WTC11 (cell line): ENCODE data around the gene ZNF165. TPM values are rescaled to one million over a fixed set of nuclear protein-coding genes. Genes with fewer than 3 reads are reported as not detected.

ENCODE experiments used
- ATAC-seq: fragments of 200-7000 bp; cut with Tn5 transposase; 2 replicates; pipeline ENCODE4 v1.10.0; 2021; ENCODE audit warnings: mild to moderate bottlenecking, moderate library complexity
- CTCF ChIA-PET: fragments of 300-600 bp; sonication (Branson Sonifier 250); formaldehyde crosslinking; loops from one replicate; lab custom pipeline; 2021; ENCODE audit warnings: antibody characterized with exemption; lab: Charles Lee
- POLR2A ChIA-PET: fragments of 350-600 bp; sonication (Branson Sonifier 250); formaldehyde crosslinking; loops from one replicate; lab custom pipeline; 2021; ENCODE audit warnings: antibody characterized with exemption; lab: Charles Lee
- DNase-seq: peaks from one replicate; pipeline ENCODE4 v3.0.0; 2021; ENCODE audit warnings: low spot score
- H3K27ac Mint-ChIP-seq: 2 replicates; pipeline ENCODE4 v1.8.0; 2021; ENCODE audit warnings: mixed read lengths
- H3K27me3 Mint-ChIP-seq: 2 replicates; pipeline ENCODE4 v1.8.0; 2021; ENCODE audit warnings: low read depth, mild to moderate bottlenecking, moderate library complexity, mixed read lengths
- H3K36me3 Mint-ChIP-seq: 2 replicates; pipeline ENCODE4 v1.8.0; 2021; ENCODE audit warnings: mixed read lengths
- H3K4me1 Mint-ChIP-seq: 2 replicates; pipeline ENCODE4 v1.8.0; 2022; ENCODE audit warnings: mixed read lengths
- H3K4me3 Mint-ChIP-seq: 2 replicates; pipeline ENCODE4 v1.8.0; 2021; ENCODE audit warnings: mild to moderate bottlenecking, moderate library complexity, mixed read lengths
- H3K9me3 Mint-ChIP-seq: 2 replicates; pipeline ENCODE4 v1.8.0; 2021; ENCODE audit warnings: mixed read lengths
- CTCF ChIP-seq: fragments of 200-600 bp; IDR thresholded peaks from 2 replicates; pipeline ENCODE4 v1.8.0; 2022; ENCODE audit warnings: antibody characterized with exemption
- E2F1 ChIP-seq: sonication (generic); formaldehyde crosslinking; IDR thresholded peaks from 2 replicates; pipeline ENCODE4 v1.8.0; 2022; ENCODE audit warnings: mild to moderate bottlenecking, missing genetic modification reagents
- E2F4 ChIP-seq: sonication (generic); formaldehyde crosslinking; IDR thresholded peaks from 2 replicates; pipeline ENCODE4 v1.8.1; 2022; ENCODE audit warnings: low read depth, mild to moderate bottlenecking, moderate library complexity, missing genetic modification reagents, borderline replicate concordance
- ERG ChIP-seq: fragments of 250-450 bp; sonication (Bioruptor Pico); IDR thresholded peaks from 2 replicates; pipeline ENCODE4 v1.8.0; 2021; ENCODE audit warnings: mild to moderate bottlenecking
- ESRRA ChIP-seq: sonication (generic); formaldehyde crosslinking; IDR thresholded peaks from 2 replicates; pipeline ENCODE4 v1.8.1; 2022; ENCODE audit warnings: mild to moderate bottlenecking, missing genetic modification reagents, borderline replicate concordance
- ETV6 ChIP-seq: sonication (generic); formaldehyde crosslinking; IDR thresholded peaks from 2 replicates; pipeline ENCODE4 v1.8.1; 2022; ENCODE audit warnings: mild to moderate bottlenecking, missing genetic modification reagents
- IRF2 ChIP-seq: sonication (generic); formaldehyde crosslinking; IDR thresholded peaks from 2 replicates; pipeline ENCODE4 v1.8.0; 2022; ENCODE audit warnings: low read depth, missing genetic modification reagents, borderline replicate concordance
- JAZF1 ChIP-seq: fragments of 250-450 bp; sonication (Bioruptor Pico); IDR thresholded peaks from 2 replicates; pipeline ENCODE4 v1.9.0; 2021; ENCODE audit warnings: moderate library complexity, mild to moderate bottlenecking, inconsistent platforms
- NFATC4 ChIP-seq: fragments of 250-450 bp; sonication (Bioruptor Pico); IDR thresholded peaks from 2 replicates; pipeline ENCODE4 v1.9.0; 2021; ENCODE audit warnings: mild to moderate bottlenecking
- PREB ChIP-seq: sonication (generic); formaldehyde crosslinking; IDR thresholded peaks from 2 replicates; pipeline ENCODE4 v1.8.1; 2022; ENCODE audit warnings: mild to moderate bottlenecking, missing genetic modification reagents, moderate library complexity, borderline replicate concordance
- PRRX2 ChIP-seq: fragments of 250-450 bp; sonication (Bioruptor Pico); IDR thresholded peaks from 2 replicates; pipeline ENCODE4 v1.8.0; 2021; ENCODE audit warnings: mild to moderate bottlenecking
- RELA ChIP-seq: sonication (generic); formaldehyde crosslinking; IDR thresholded peaks from 2 replicates; pipeline ENCODE4 v1.8.1; 2022; ENCODE audit warnings: missing genetic modification reagents, mild to moderate bottlenecking, borderline replicate concordance
- SMAD3 ChIP-seq: sonication (generic); formaldehyde crosslinking; IDR thresholded peaks from 2 replicates; pipeline ENCODE4 v1.8.0; 2022; ENCODE audit warnings: missing genetic modification reagents, mild to moderate bottlenecking, borderline replicate concordance
- SMAD4 ChIP-seq: sonication (generic); formaldehyde crosslinking; IDR thresholded peaks from 2 replicates; pipeline ENCODE4 v1.8.0; 2022; ENCODE audit warnings: mild to moderate bottlenecking, missing genetic modification reagents
- SOX15 ChIP-seq: fragments of 250-450 bp; sonication (Bioruptor Pico); IDR thresholded peaks from 2 replicates; pipeline ENCODE4 v1.9.0; 2021; ENCODE audit warnings: mild to moderate bottlenecking
- USF1 ChIP-seq: sonication (generic); formaldehyde crosslinking; IDR thresholded peaks from 2 replicates; pipeline ENCODE4 v1.8.0; 2022; ENCODE audit warnings: mild to moderate bottlenecking, missing genetic modification reagents
- ZMAT4 ChIP-seq: fragments of 250-450 bp; sonication (Bioruptor Pico); IDR thresholded peaks from 2 replicates; pipeline ENCODE4 v1.9.0; 2021; ENCODE audit warnings: mild to moderate bottlenecking
- ZNF263 ChIP-seq: sonication (generic); formaldehyde crosslinking; IDR thresholded peaks from 2 replicates; pipeline ENCODE4 v1.8.1; 2022; ENCODE audit warnings: low read depth, mild to moderate bottlenecking, moderate library complexity, missing genetic modification reagents
- ZNF396 ChIP-seq: fragments of 250-450 bp; sonication (Bioruptor Pico); IDR thresholded peaks from 2 replicates; pipeline ENCODE4 v1.8.0; 2021; ENCODE audit warnings: mild to moderate bottlenecking, moderate library complexity, borderline replicate concordance
- ZNF416 ChIP-seq: fragments of 250-450 bp; sonication (Bioruptor Pico); IDR thresholded peaks from 2 replicates; pipeline ENCODE4 v1.9.0; 2021; ENCODE audit warnings: mild to moderate bottlenecking, inconsistent platforms
- ZSCAN18 ChIP-seq: fragments of 250-450 bp; sonication (Bioruptor Pico); IDR thresholded peaks from 2 replicates; pipeline ENCODE4 v2.1.2; 2022; ENCODE audit warnings: mild to moderate bottlenecking, moderate library complexity
- total RNA-seq: library from RNA; stranded (reverse); gene quantifications from 3 replicates; pipeline ENCODE4 v1.2.3, GENCODE V29; 2021

The ZNF165 gene
- total RNA-seq, 1 experiment from 2014 or later = 8.0 TPM

- no peak overlapping the region for H3K4me3 Mint-ChIP-seq
- no peak for ATAC-seq
- CTCF ChIA-PET = interaction anchor here (0.6 kb wide), 1 partner anchor 12 kb away, joined by 4 read pairs; no protein-coding TSS in a partner anchor
Observed at GRCh38 chr6:28107506-28107905, 27.1 kb downstream of the ZNF165 start.

GRCh38 chr6:28111964-28112363 lies 31.6 kb downstream of the ZNF165 start:
- ChIA-PET POLR2A (no interaction called here), CTCF (no interaction called here)
- peaks cover 54% of the 10 kb centered on the region for H3K27me3 Mint-ChIP-seq
- no peak for TF ChIP-seq E2F4 (CRISPR knock-in tag)
- no peak for TF ChIP-seq USF1
- TF ChIP-seq CTCF = no peak

More at GRCh38 chr6:28107506-28107905, 27.1 kb downstream of the ZNF165 start:
- DNase-seq = no peak
- POLR2A ChIA-PET = no interaction called here
- TF ChIP-seq ZSCAN18 (CRISPR knock-in tag) = no peak
- TF ChIP-seq E2F1 (CRISPR knock-in tag) = no peak
- TF ChIP-seq PRRX2 = no peak
- no peak for TF ChIP-seq ERG
- TF ChIP-seq ETV6 (CRISPR knock-in tag) = no peak
- TF ChIP-seq ZNF263 (CRISPR knock-in tag) = no peak
- TF ChIP-seq ZNF396 (CRISPR knock-in tag) = no peak
- TF ChIP-seq NFATC4 = no peak
- TF ChIP-seq E2F4 (CRISPR knock-in tag) = no peak
- TF ChIP-seq SOX15 (CRISPR knock-in tag) = no peak
- no peak for TF ChIP-seq PREB
- TF ChIP-seq ESRRA = no peak
- no peak for TF ChIP-seq SMAD4 (CRISPR knock-in tag)
- no peak for TF ChIP-seq SMAD3 (CRISPR knock-in tag)
- no peak for TF ChIP-seq JAZF1 (CRISPR knock-in tag)
- TF ChIP-seq RELA (CRISPR knock-in tag) = no peak
- no peak for TF ChIP-seq IRF2
- TF ChIP-seq ZNF416 (CRISPR knock-in tag) = no peak
- no peak for TF ChIP-seq ZMAT4 (CRISPR knock-in tag)
- no peaks in the 10 kb centered on the region for H3K36me3 Mint-ChIP-seq
- no peak overlapping the region for H3K27ac Mint-ChIP-seq
- peaks cover 3% of the 10 kb centered on the region; the same call in 1 of the 2 replicates for H3K9me3 Mint-ChIP-seq
- peaks cover 5% of the 10 kb centered on the region; the same call in 1 of the 2 replicates for H3K4me1 Mint-ChIP-seq
- H3K27me3 Mint-ChIP-seq = peaks cover 47% of the 10 kb centered on the region

More at GRCh38 chr6:28111964-28112363, 31.6 kb downstream of the ZNF165 start:
- ATAC-seq (no peak), DNase-seq (no peak)
- Mint-ChIP-seq H3K4me3 (no peak overlapping the region), H3K9me3 (no peaks in the 10 kb centered on the region), H3K4me1 (no peaks in the 10 kb centered on the region), H3K27ac (no peak overlapping the region), H3K36me3 (no peaks in the 10 kb centered on the region)
